GM19397 (cell line): ENCODE data around the gene MCAM.

Source experiments
- ATAC-seq: cut with Tn5 transposase; IDR thresholded peaks from one replicate; pipeline ENCODE4 v1.9.1; 2021; ENCODE audit warnings: mild to moderate bottlenecking, moderate library complexity; ENCODE audit not compliant: unreplicated experiment

The MCAM gene

GRCh38 chr11:119332111-119332765, 15.3 kb upstream of the MCAM start:
- no peak for ATAC-seq

DNA sequence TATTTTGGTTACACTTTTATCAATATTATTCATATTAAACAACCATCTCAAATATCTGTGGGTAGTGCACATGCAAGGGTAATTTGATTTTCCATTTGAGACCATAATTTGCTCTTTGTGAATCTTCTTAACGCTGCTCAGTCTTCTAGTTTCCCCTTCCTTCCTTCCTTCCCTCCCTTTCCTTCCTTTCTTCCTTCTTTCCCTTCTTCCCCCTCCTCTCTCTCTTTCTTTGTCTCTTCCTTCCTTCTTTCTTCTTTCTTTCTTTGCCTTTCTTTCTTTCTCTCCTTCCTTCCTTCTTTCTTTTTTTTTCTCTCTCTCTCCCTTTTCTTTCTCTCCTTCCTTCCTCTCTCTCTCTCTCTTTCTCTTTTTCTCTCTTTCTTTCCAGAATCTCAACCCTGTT, 13.3 kb upstream of the MCAM start:
- ATAC-seq, result no peak

GRCh38 chr11:119329320-119329719, 12.4 kb upstream of the MCAM start:
- no peak for ATAC-seq

DNA sequence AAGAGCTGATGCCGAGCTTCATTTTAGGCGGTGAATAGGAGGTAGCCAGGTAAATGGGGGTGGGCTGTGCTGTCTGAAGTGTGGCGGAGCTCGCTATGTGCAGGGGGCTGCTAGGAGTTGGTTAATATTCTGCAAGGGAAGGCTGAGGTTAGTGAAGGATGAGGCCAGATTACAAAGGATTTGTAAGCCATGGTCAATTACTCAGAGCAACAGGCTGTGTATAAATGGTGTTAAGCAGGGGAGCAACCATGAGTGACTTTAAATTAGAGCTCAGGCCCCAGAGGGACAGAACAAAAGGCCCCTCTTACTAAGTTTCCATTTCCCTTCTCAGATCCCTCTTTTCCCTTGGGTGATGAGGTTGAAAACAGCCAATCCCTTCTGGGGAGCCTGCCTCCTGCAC, 7.3 kb upstream of the MCAM start:
- no peak for ATAC-seq

DNA sequence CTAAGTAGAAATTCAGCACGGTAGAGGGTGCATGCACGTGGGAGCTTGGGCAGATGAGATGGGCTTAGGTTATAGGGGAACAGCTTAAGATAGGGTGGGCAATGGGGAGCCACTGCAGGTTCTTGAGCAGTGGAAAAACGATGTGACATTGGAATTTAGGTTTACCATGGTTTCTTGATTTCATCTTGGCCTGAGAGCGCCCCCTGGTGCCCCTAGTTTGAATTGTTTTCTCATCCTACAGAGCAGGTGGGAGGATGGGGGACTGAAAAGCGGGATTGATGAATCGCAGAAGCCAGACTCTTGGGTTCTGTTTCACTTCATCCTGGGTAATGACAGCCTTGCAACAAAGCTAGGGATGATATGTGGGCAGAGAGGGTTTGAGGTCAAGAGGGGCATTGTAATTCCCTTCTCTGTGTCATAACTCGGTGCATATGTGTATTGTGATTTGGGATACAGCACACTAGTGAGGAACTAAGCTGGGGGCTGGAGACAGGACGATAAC, 6.7 kb upstream of the MCAM start:
- ATAC-seq, result no peak

DNA sequence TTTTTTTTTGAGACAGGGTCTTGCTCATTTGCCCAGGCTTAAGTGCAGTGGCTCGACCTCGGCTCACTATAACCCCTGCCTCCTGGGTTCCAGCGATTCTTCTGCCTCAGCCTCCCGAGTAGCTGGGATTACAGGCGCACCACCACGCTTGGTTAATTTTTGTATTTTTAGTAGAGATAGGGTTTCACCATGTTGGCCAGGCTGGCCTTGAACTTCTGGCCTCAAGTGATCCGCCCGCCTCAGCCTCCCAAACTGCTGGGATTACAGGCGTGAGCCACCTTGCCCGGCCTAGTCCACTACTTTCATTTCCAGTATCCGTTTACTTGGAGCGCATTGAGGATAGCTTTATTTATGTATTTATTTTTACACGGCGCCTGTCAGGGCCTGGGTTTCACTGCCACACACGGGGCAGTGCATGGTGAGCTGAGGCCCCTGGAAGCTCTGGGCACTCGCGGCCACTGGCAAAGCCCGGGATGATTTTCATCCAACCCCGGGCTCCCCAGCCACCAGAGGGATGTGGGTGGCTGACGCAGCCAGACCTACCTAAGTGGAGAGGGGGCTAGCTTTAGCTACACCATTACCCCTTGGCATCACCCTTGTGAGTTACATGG, 6.1 kb upstream of the MCAM start:
- ATAC-seq, result no peak

- ATAC-seq, result no peak
Measured at GRCh38 chr11:119322360-119322739, 5.4 kb upstream of the MCAM start.

GRCh38 chr11:119320776-119321524, 4.0 kb upstream of the MCAM start:
- ATAC-seq, result peak; percentile 58

- no peak for ATAC-seq
Measured at GRCh38 chr11:119320240-119320775, 3.4 kb upstream of the MCAM start.

DNA sequence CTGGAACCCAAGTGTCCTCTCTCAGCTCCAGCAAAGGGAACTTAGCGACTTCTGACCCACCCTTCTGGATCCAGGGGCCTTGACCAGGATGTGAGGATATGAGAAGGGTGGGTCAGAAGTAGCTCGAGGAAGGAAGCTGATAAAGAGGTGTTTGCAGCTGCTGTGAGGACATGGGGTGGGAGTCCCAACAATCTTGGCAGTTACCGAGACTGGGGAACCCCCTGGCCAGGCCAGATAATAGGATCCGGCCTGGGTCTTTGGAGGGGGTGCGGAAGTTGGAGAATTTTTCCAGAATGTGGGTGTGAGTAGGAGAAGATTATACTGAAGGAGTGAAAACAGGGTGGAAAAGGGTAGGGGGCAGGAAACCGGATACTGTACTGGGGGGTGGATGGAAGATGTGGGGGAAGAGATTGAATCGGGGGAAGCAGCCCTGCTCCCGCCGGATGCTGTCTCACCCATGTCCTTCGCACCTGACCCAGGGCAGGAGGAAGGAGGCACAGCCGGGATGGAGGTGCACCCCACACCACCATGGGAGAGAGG, 2.8 kb upstream of the MCAM start:
- ATAC-seq, result no peak

- no peak for ATAC-seq
Measured at GRCh38 chr11:119319136-119319699, 2.3 kb upstream of the MCAM start.

GRCh38 chr11:119318240-119319135, 1.6 kb upstream of the MCAM start:
- no peak for ATAC-seq

DNA sequence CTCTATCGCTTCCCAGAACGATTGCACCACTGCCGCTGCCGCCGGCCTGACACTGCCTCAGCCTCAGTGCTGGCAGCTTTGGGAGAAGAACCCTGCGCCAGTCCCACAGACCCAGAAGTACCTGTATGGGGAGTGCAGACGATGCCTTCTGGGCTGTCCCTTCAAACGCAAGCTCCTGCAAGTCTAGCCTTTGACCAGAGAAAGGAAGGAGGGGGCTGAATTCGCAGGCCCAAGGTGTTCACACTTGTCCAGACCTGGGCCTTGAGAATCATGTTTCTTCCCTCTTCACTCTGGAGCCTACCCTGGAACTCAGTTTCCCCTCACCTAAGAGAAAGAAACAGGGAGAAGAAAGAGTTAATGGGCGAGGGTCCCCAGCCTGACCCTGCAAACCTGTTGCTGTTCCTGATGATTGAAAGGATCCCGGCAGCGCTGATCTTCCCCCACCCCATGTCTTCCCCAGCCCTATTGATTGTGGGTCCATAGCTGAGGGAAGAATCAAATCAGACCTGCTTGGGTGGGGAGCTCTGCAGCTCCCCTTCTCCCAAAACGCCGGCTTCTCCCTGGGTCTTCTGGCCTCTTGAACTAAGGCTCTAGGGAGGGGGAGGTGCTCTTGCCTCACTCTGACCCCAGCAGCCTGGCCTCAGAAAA, 786 bp upstream of the MCAM start:
- no peak for ATAC-seq

GRCh38 chr11:119316016-119316728, 758 bp downstream of the MCAM start:
- no peak for ATAC-seq

GRCh38 chr11:119315131-119316015, 1.6 kb downstream of the MCAM start:
- ATAC-seq, result peak; percentile 57

GRCh38 chr11:119314726-119315125, 2.2 kb downstream of the MCAM start:
- ATAC-seq, result no peak

- ATAC-seq, result no peak
Measured at GRCh38 chr11:119310682-119311052, 6.3 kb downstream of the MCAM start.
